NCI-H2107 treated with DMSO at 0.1 percent for 48 hours (cell line): ENCODE data around the gene IDUA.

Experiments used
- DNase-seq: peaks from one replicate; lab custom pipeline; 2025; ENCODE audit not compliant: unreplicated experiment; lab: John Stamatoyannopoulos, UW

IDUA gene

GRCh38 chr4:985123-985830 is 1.6 kb upstream of the IDUA start:
- no peak for DNase-seq

GRCh38 chr4:986428-986878 is 391 bp upstream of the IDUA start:
- DNase-seq = no peak

- DNase-seq = no peak
These were observed 1.0 kb downstream of the IDUA start for GRCh38 chr4:987624-988513.

GRCh38 chr4:988726-989721 is 2.2 kb downstream of the IDUA start:
- DNase-seq = no peak

GRCh38 chr4:989722-990471 is 3.1 kb downstream of the IDUA start:
- DNase-seq = no peak

- DNase-seq = no peak
These were observed 4.0 kb downstream of the IDUA start for GRCh38 chr4:990746-991367.

- no peak for DNase-seq
These were observed 4.8 kb downstream of the IDUA start for GRCh38 chr4:991451-992296.

GRCh38 chr4:992297-993110 is 5.7 kb downstream of the IDUA start:
- no peak for DNase-seq

GRCh38 chr4:993111-994029 is 6.5 kb downstream of the IDUA start, which contains the start of gene SLC26A1:
Gene SLC26A1, minus strand, starts transcription at chr4:993404. Its CDS starts 1,701 bp downstream, at chr4:991703.
- DNase-seq = no peak

- DNase-seq = no peak
These were observed 8.6 kb downstream of the IDUA start for GRCh38 chr4:995311-996026.

- DNase-seq = no peak
These were observed 9.5 kb downstream of the IDUA start for GRCh38 chr4:996030-996996.

- DNase-seq = no peak
These were observed 10.1 kb downstream of the IDUA start for GRCh38 chr4:996997-997374.

GRCh38 chr4:997375-998071 is 10.7 kb downstream of the IDUA start:
- no peak for DNase-seq

- DNase-seq = no peak
These were observed 11.3 kb downstream of the IDUA start for GRCh38 chr4:998096-998691.
